Stomach (tissue), 4 donors: ENCODE data around the gene C2CD4C.

Source experiments
- CTCF ChIP-seq, 7 experiments: fragments of 450-650 bp in 4 of 7; fragments of 200-600 bp in 3 of 7; sonication (generic) in 3 of 7; IDR thresholded peaks; one replicate each; pipeline ENCODE4 v1.5.1; 2016 to 2019; ENCODE audit warnings: antibody characterized with exemption in 7 of 7, control low read depth in 2 of 7, mild to moderate bottlenecking in 1 of 7
- POLR2A ChIP-seq, 4 donors: fragments of 450-650 bp; IDR thresholded peaks; one replicate each; pipeline ENCODE4 v1.6.1; 2016; ENCODE audit warnings: antibody characterized with exemption in 4 of 4, control low read depth in 2 of 4, mild to moderate bottlenecking in 1 of 4, moderate library complexity in 1 of 4
- POLR2AphosphoS5 ChIP-seq, 3 donors: sonication (generic); formaldehyde crosslinking; IDR thresholded peaks; one replicate each; pipeline ENCODE4 v1.6.1; 2016; ENCODE audit warnings: antibody characterized with exemption in 3 of 3

- TF ChIP-seq CTCF (IDR thresholded peaks at IDR 0.05) (no peak), POLR2A (IDR thresholded peaks at IDR 0.05) (no peak), POLR2AphosphoS5 (IDR thresholded peaks at IDR 0.05) (no peak)
These were observed 46.2 kb upstream of the C2CD4C start for GRCh38 chr19:455031-455705.
